ENCODE results near the gene CDH13.

DNA sequence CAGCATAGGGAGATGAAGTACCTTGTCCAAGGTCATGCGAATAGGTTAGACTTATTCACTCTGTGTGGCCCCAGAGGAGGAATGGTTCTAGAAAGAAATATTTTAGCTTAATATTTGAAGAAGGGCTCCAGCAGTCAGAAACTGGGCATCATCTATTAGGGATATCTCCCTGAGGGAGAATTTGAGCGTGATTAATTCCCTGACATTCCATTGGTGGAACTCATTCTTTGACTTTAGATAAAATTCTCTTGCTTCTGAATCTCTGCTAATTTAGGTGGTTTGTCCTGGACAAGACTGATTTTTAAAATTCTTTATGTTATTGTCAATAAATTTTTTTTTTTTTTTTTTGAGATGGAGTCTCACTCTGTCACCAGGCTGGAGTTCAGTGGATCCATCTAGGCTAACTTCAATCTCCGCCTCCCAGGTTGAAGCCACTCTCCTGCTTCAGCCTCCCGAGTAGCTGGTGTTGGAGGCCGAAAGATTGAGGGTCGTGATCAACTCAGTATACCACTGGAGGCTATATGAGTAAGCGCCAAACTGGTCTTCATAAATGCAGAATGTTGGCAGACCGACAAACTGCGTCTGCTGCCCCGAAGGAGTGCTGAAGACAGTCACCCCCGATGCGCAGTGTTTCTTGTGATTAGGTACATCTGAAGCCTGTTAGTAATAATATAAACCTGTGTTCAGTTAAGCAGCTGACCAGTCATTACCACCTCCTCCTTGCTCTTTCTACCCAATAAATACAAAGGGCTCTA is 913.1 kb downstream of the CDH13 start:
- TF ChIP-seq, protein P1, sequence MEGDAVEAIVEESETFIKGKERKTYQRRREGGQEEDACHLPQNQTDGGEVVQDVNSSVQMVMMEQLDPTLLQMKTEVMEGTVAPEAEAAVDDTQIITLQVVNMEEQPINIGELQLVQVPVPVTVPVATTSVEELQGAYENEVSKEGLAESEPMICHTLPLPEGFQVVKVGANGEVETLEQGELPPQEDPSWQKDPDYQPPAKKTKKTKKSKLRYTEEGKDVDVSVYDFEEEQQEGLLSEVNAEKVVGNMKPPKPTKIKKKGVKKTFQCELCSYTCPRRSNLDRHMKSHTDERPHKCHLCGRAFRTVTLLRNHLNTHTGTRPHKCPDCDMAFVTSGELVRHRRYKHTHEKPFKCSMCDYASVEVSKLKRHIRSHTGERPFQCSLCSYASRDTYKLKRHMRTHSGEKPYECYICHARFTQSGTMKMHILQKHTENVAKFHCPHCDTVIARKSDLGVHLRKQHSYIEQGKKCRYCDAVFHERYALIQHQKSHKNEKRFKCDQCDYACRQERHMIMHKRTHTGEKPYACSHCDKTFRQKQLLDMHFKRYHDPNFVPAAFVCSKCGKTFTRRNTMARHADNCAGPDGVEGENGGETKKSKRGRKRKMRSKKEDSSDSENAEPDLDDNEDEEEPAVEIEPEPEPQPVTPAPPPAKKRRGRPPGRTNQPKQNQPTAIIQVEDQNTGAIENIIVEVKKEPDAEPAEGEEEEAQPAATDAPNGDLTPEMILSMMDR (conservative IDR thresholded peaks at IDR 0.05 in 1 of 2, IDR thresholded peaks at IDR 0.05 in 1 of 2; ENCODE audit: low read depth in 1 of 2, low read length in 2 of 2): no peak
- no peak for TF ChIP-seq EZH2 (IDR thresholded peaks at IDR 0.05; ENCODE audit: low read length, missing control alignments)

Data from fibroblast of lung (primary cell).